Calu3 (cell line): ENCODE data around the gene RB1. TPM values are rescaled to one million over a fixed set of nuclear protein-coding genes. Genes with fewer than 3 reads are reported as not detected.

Source experiments
- BruUV-seq: library from RNA; stranded (reverse); fragments of 400-500 nt; replicated peaks from 2 replicates; lab custom pipeline; 2021; lab: Mats Ljungman, UMichigan
- CTCF ChIA-PET: fragments of 300-600 bp; sonication (Branson Sonifier 250); formaldehyde crosslinking; loops from one replicate; lab custom pipeline; 2022; ENCODE audit warnings: antibody characterized with exemption; lab: Charles Lee
- DNase-seq: peaks from one replicate; pipeline ENCODE4 v3.0.0; 2022
- H3K27ac Mint-ChIP-seq: one replicate; pipeline ENCODE4 v1.8.0; 2022; ENCODE audit warnings: mixed read lengths; ENCODE audit not compliant: unreplicated experiment
- H3K27me3 Mint-ChIP-seq: one replicate; pipeline ENCODE4 v1.8.0; 2022; ENCODE audit warnings: mixed read lengths; ENCODE audit not compliant: unreplicated experiment
- H3K36me3 Mint-ChIP-seq: one replicate; pipeline ENCODE4 v1.8.0; 2022; ENCODE audit warnings: mild to moderate bottlenecking, moderate library complexity, mixed read lengths; ENCODE audit not compliant: insufficient read depth, unreplicated experiment
- H3K4me1 Mint-ChIP-seq: one replicate; pipeline ENCODE4 v1.8.0; 2022; ENCODE audit warnings: mild to moderate bottlenecking, low read depth, mixed read lengths; ENCODE audit not compliant: unreplicated experiment
- H3K4me3 Mint-ChIP-seq: one replicate; pipeline ENCODE4 v1.8.0; 2022; ENCODE audit warnings: mild to moderate bottlenecking, low read depth, moderate library complexity, mixed read lengths; ENCODE audit not compliant: unreplicated experiment
- H3K9me3 Mint-ChIP-seq: one replicate; pipeline ENCODE4 v1.8.0; 2022; ENCODE audit warnings: low read depth, mixed read lengths; ENCODE audit not compliant: unreplicated experiment
- intact Hi-C: fragments of 100-400 bp; cut with micrococcal nuclease; formaldehyde crosslinking; loops from one replicate; pipeline ENCODE4 v1.10.0; 2022; ENCODE audit not compliant: unreplicated experiment
- total RNA-seq: library from RNA; stranded (reverse); gene quantifications from 2 replicates; pipeline ENCODE4 v1.2.3, GENCODE V29; 2022
- TF ChIP-seq, protein P1 (sequence below): fragments of 200-600 bp; IDR thresholded peaks from one replicate; pipeline ENCODE4 v1.8.0; 2022; ENCODE audit warnings: antibody characterized with exemption; ENCODE audit not compliant: unreplicated experiment

The RB1 gene
- total RNA-seq, 1 experiment from 2014 or later: 38.8 TPM

DNA sequence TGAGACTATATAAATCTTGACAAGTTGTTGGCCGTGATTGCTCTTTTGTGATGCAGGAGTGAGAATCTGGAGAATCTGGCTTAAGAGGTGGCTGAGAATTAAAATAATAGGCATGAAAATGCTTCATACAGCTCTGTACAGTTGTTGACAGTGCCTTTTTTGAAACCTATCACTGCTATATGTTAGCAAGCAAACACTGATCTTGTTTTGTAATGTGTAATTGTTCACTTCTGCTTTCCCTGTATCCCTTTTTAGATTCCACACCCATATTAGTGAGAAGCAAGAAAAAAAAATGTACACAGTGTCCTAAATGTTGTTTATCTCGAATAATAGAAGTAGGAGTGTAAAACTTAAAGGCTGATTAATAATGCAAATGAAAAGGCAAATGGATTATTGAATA is 39.5 kb upstream of the RB1 start:
- no TSS peak for BruUV-seq
- no peak for DNase-seq
- Mint-ChIP-seq H3K4me1 (peaks cover 9% of the 10 kb centered on the region), H3K36me3 (peaks cover 34% of the 10 kb centered on the region), H3K9me3 (no peaks in the 10 kb centered on the region), H3K27me3 (no peaks in the 10 kb centered on the region), H3K4me3 (no peak overlapping the region), H3K27ac (no peak overlapping the region)
- TF ChIP-seq, protein P1, sequence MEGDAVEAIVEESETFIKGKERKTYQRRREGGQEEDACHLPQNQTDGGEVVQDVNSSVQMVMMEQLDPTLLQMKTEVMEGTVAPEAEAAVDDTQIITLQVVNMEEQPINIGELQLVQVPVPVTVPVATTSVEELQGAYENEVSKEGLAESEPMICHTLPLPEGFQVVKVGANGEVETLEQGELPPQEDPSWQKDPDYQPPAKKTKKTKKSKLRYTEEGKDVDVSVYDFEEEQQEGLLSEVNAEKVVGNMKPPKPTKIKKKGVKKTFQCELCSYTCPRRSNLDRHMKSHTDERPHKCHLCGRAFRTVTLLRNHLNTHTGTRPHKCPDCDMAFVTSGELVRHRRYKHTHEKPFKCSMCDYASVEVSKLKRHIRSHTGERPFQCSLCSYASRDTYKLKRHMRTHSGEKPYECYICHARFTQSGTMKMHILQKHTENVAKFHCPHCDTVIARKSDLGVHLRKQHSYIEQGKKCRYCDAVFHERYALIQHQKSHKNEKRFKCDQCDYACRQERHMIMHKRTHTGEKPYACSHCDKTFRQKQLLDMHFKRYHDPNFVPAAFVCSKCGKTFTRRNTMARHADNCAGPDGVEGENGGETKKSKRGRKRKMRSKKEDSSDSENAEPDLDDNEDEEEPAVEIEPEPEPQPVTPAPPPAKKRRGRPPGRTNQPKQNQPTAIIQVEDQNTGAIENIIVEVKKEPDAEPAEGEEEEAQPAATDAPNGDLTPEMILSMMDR: no peak
- intact Hi-C loops: no loop called here
- CTCF ChIA-PET: no interaction called here

DNA sequence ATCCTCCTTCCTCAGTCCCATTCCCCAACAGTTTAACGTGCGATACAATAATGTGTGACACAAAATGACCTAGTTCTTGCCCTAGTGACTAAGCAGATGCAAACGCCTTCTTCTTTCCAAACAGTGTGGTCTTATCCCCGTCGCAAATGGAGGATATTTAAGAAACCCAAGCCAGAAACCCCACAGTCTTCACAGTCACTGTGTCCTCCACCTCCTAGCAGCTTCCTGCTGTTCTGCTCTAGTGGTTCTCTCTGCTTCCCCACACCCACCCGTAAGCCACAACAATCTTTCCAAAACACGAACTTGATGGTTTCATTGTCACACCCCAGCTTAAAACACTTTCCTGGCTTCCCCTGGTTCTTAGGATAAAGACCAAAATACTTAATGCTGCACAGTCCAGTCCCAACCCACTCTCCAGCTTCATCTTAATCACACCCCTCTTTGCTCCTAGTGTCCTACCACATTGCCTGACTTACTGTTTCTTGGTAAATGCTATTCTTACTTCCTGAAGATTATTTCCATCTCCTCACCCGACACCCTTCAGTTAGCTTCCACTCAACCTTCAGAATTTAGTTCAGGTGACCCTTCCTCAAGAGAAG is 38.2 kb upstream of the RB1 start:
- CTCF ChIA-PET: no interaction called here
- peaks cover 26% of the 10 kb centered on the region for H3K36me3 Mint-ChIP-seq

DNA sequence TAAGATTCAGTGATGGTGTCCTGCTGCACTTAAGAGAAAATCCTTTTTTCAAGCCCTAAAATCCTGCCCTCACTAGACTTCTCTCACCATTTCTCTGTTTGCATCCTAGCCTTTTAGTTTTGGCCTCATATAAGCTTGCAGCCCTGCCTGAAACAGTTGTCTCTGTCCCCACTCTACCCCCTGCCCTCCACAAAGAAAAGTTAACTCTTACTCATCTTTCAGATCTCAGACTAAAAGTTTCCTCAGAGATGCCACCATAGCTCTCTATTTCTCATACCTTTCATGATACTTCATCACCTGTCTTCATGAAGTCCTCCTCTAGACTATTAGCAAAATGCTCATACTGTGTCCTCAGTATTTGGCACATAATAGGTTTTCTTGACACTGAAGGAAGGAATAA is 37.4 kb upstream of the RB1 start:
- CTCF ChIA-PET: no interaction called here
- intact Hi-C loops: no loop called here
- DNase-seq: no peak

More for the DNA sequence above, 38.2 kb upstream of the RB1 start:
- H3K4me3 Mint-ChIP-seq: no peak overlapping the region
- no peaks in the 10 kb centered on the region for H3K9me3 Mint-ChIP-seq
- H3K4me1 Mint-ChIP-seq: peaks cover 9% of the 10 kb centered on the region
- TF ChIP-seq, protein P1: no peak
- no peak for DNase-seq
- no TSS peak for BruUV-seq
- H3K27ac Mint-ChIP-seq: no peak overlapping the region
- intact Hi-C loops: no loop called here
- H3K27me3 Mint-ChIP-seq: no peaks in the 10 kb centered on the region

DNA sequence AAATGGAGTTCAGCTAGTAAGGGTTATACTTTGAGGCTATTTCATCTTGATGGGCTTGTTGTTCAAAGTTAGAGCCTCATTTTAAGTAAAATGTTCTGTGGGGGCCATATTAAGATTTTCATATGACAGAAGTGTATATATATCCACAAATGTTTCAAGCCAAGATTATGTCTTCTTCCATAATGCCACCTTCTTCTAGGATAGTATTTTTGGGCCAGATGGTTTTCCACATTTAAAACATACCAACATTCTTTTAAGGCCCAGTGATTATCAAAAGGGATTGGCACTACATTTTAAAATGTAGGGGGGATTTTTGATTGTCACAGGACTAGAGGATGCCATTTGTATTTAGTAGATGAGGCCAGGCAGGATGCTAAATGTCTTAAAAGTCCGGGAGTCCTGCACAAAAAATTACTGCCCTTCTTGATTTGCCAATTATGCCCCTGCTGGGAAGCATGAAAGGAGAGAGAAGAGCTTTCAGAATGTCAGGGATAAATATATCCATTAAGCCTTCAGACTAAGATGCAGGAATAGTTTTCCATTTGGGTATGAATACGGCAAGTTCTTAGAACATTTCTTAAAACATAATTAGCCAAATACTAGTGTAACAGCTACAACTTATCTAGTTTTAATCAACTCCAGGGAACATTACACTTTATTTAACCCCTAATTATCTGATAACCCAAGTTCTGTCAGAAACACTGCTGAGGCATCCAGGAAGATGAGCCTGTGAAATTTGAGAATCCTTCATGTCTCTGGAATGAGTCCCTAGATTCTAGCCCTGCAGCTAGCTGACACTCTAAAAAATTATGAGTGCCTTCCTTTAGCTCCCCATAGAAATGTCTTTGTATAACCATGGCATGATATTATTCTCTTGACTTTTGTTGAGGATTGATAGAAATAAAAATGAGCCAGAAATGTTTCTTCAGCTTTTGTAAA is 36.6 kb upstream of the RB1 start:
- Mint-ChIP-seq H3K4me3 (no peak overlapping the region), H3K4me1 (peaks cover 9% of the 10 kb centered on the region), H3K27me3 (no peaks in the 10 kb centered on the region), H3K9me3 (no peaks in the 10 kb centered on the region), H3K36me3 (peaks cover 12% of the 10 kb centered on the region), H3K27ac (no peak overlapping the region)
- CTCF ChIA-PET: no interaction called here
- no TSS peak for BruUV-seq
- TF ChIP-seq, protein P1: no peak
- DNase-seq: no peak
- intact Hi-C loops: no loop called here

More for the DNA sequence above, 37.4 kb upstream of the RB1 start:
- H3K36me3 Mint-ChIP-seq: peaks cover 18% of the 10 kb centered on the region
- peaks cover 9% of the 10 kb centered on the region for H3K4me1 Mint-ChIP-seq
- no peak overlapping the region for H3K4me3 Mint-ChIP-seq
- H3K9me3 Mint-ChIP-seq: no peaks in the 10 kb centered on the region
- TF ChIP-seq, protein P1: no peak
- no TSS peak for BruUV-seq
- H3K27me3 Mint-ChIP-seq: no peaks in the 10 kb centered on the region
- no peak overlapping the region for H3K27ac Mint-ChIP-seq
